GM12892 (cell line): ENCODE results near the gene OAF.

ENCODE experiments used
- POLR2A ChIP-seq: IDR thresholded peaks from 2 replicates; pipeline ENCODE4 v1.6.1; 2011; ENCODE audit warnings: low read depth, low read length, control low read depth
- POLR2AphosphoS5 ChIP-seq: IDR thresholded peaks from 2 replicates; pipeline ENCODE4 v1.6.1; 2011; ENCODE audit warnings: low read depth, low read length, control low read depth

DNA sequence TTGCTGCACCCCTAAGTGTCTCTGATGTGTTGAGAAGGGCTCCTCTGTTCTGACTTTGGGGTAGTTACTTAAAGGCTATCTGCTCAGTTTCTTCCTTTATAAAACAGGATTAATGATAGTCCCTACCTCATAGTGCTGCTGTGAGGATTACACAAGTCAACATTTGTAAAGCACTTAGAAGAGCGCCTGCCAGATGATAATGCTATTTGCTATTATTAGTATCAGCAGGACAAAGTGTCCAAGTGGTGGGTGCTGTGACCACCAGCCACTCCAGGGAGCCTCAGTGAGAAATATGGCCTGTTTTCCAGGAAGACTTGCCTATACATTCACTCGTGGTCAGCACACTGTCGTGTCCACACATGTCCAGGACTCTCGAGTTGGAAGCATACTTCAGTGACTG, 45.3 kb downstream of the OAF start:
- TF ChIP-seq POLR2AphosphoS5 (no peak), POLR2A (no peak)
